B cell (primary cell): ENCODE results near the gene RNASET2. TPM values are rescaled to one million over a fixed set of nuclear protein-coding genes. Genes with fewer than 3 reads are reported as not detected.

ENCODE experiments used
- ATAC-seq: fragments of 200-7000 bp; cut with Tn5 transposase; one replicate; pipeline ENCODE4 v1.10.0; 2021; ENCODE audit warnings: low read depth, mild to moderate bottlenecking, moderate number of reproducible peaks, moderate library complexity
- CTCF ChIA-PET: fragments of 350-600 bp; sonication (Branson Sonifier 250); formaldehyde crosslinking; loops from one replicate; lab custom pipeline; 2021; ENCODE audit warnings: antibody characterized with exemption, inconsistent platforms; lab: Charles Lee
- POLR2A ChIA-PET: fragments of 350-600 bp; sonication (Branson Sonifier 250); formaldehyde crosslinking; loops from one replicate; lab custom pipeline; 2021; ENCODE audit warnings: antibody characterized with exemption; lab: Charles Lee
- DNase-seq: peaks from one replicate; pipeline ENCODE4 v3.0.0; 2013
- H2AFZ ChIP-seq: 2 replicates; pipeline ENCODE4 v1.6.1; 2012; ENCODE audit warnings: mild to moderate bottlenecking, low read depth, low read length; ENCODE audit not compliant: insufficient read depth, poor library complexity, severe bottlenecking
- H3K27ac ChIP-seq, 2 donors: 1 replicate in 1 of 2; 2 replicates in 1 of 2; pipeline ENCODE4 v1.5.1; 2012 to 2013; ENCODE audit warnings: low read length in 2 of 2, mild to moderate bottlenecking in 2 of 2, moderate library complexity in 1 of 2
- H3K27me3 ChIP-seq, 4 experiments: fragments of 200-600 bp in 1 of 4; sonication (generic) in 1 of 4; replicated peaks in 1 of 4; 1 replicate in 2 of 4; 2 replicates in 2 of 4; pipeline versions ENCODE4 v1.6.1 to v1.7.0; 2013 to 2016; ENCODE audit warnings: low read length in 3 of 4, mild to moderate bottlenecking in 2 of 4, mixed read lengths in 1 of 4, moderate library complexity in 1 of 4; ENCODE audit not compliant: insufficient read depth in 4 of 4, control insufficient read depth in 3 of 4; ENCODE audit errors: control extremely low read depth in 1 of 4
- H3K36me3 ChIP-seq, 2 experiments: replicated peaks in 1 of 2; 1 replicate in 1 of 2; 2 replicates in 1 of 2; pipeline versions ENCODE4 v1.6.1 to v1.7.1; 2013; ENCODE audit warnings: low read length in 1 of 2; ENCODE audit not compliant: insufficient read depth in 2 of 2, control insufficient read depth in 1 of 2; ENCODE audit errors: control extremely low read depth in 1 of 2, extremely low read depth in 1 of 2
- H3K4me1 ChIP-seq, 2 donors: fragments of 200-600 bp in 1 of 2; sonication (generic) in 1 of 2; 1 replicate in 1 of 2; 2 replicates in 1 of 2; pipeline versions ENCODE4 v1.5.1 to v1.6.1; 2013 to 2017; ENCODE audit warnings: low read length in 2 of 2; ENCODE audit not compliant: control insufficient read depth in 2 of 2, insufficient read depth in 2 of 2
- H3K4me2 ChIP-seq: replicated peaks from 2 replicates; pipeline ENCODE3; 2012; ENCODE audit warnings: mild to moderate bottlenecking, low read depth, low read length; ENCODE audit not compliant: poor library complexity, severe bottlenecking
- H3K4me3 ChIP-seq, 5 experiments: fragments of 200-600 bp in 1 of 5; sonication (generic) in 1 of 5; 1 replicate in 3 of 5; 2 replicates in 2 of 5; pipeline versions ENCODE4 v1.5.1 to v1.7.0; 2011 to 2016; ENCODE audit warnings: low read length in 4 of 5, mild to moderate bottlenecking in 4 of 5, low read depth in 2 of 5, control low read depth in 1 of 5, moderate library complexity in 1 of 5; ENCODE audit not compliant: insufficient read depth in 1 of 5; ENCODE audit errors: control extremely low read depth in 1 of 5, extremely low read depth in 1 of 5
- H3K79me2 ChIP-seq: fragments of 200-600 bp; sonication (generic); one replicate; pipeline ENCODE4 v1.6.0; 2016; ENCODE audit warnings: low read length; ENCODE audit not compliant: control insufficient read depth, insufficient read depth
- H3K9ac ChIP-seq: fragments of 200-600 bp; sonication (generic); 2 replicates; pipeline ENCODE4 v1.6.1; 2017; ENCODE audit warnings: mild to moderate bottlenecking, low read length, moderate library complexity
- H3K9me3 ChIP-seq, 3 donors: one replicate each; pipeline versions ENCODE4 v1.6.1 to v1.7.1; 2013; ENCODE audit warnings: low read length in 2 of 3; ENCODE audit not compliant: control insufficient read depth in 2 of 3, insufficient read depth in 1 of 3; ENCODE audit errors: control extremely low read depth in 1 of 3
- H4K20me1 ChIP-seq: 2 replicates; pipeline ENCODE4 v1.6.0; 2012; ENCODE audit warnings: mild to moderate bottlenecking, low read length; ENCODE audit not compliant: insufficient read depth, control insufficient read depth, poor library complexity, severe bottlenecking
- H3K27ac Mint-ChIP-seq: one replicate; pipeline ENCODE4 v1.8.0; 2021; ENCODE audit warnings: mixed read lengths
- H3K27me3 Mint-ChIP-seq: one replicate; pipeline ENCODE4 v1.8.0; 2021; ENCODE audit warnings: mixed read lengths
- H3K4me1 Mint-ChIP-seq: one replicate; pipeline ENCODE4 v1.8.0; 2021; ENCODE audit warnings: mixed read lengths
- H3K4me3 Mint-ChIP-seq: one replicate; pipeline ENCODE4 v1.8.0; 2021; ENCODE audit warnings: mixed read lengths
- H3K9me3 Mint-ChIP-seq: one replicate; pipeline ENCODE4 v1.8.0; 2022; ENCODE audit warnings: mixed read lengths; ENCODE audit not compliant: insufficient read depth
- EZH2 ChIP-seq: IDR thresholded peaks from 2 replicates; pipeline ENCODE4 v1.6.1; 2012; ENCODE audit warnings: borderline replicate concordance, low read depth, mild to moderate bottlenecking, moderate library complexity, low read length; ENCODE audit not compliant: insufficient read depth, poor library complexity, severe bottlenecking
- WGBS: methylation state at CpG from one replicate; pipeline ENCODE4 v1.1.5; 2013; ENCODE audit warnings: missing lambda C conversion rate; ENCODE audit not compliant: insufficient coverage; 5-methylcytosine and 5-hydroxymethylcytosine counted together
- intact Hi-C: fragments of 100-400 bp; cut with micrococcal nuclease; formaldehyde crosslinking; loops from one replicate; pipeline ENCODE4 v1.10.0; 2022
- polyA plus RNA-seq: library from polyadenylated mRNA; depleted of rRNA; stranded (reverse); fragments of >200 nt; gene quantifications from 2 replicates; pipeline ENCODE4 v1.2.3, GENCODE V29; 2012
- total RNA-seq, 2 donors: library from RNA; stranded (reverse); fragments of 120-200 nt in 1 of 2; gene quantifications; 1 replicate in 1 of 2; 2 replicates in 1 of 2; pipeline versions ENCODE4 v1.2.3 to v1.2.4, GENCODE V29; 2013 to 2022
- TF ChIP-seq, protein P1 (sequence below): fragments of 200-600 bp; IDR thresholded peaks from one replicate; pipeline ENCODE4 v1.8.0; 2022; ENCODE audit warnings: antibody characterized with exemption, mild to moderate bottlenecking

Gene RNASET2
- total and polyA plus RNA-seq, 2 donors (not counting 1 experiment from before 2014, with no cell fraction given) = 293 to 330 TPM

- no peaks in the 10 kb centered on the region for H3K9me3 Mint-ChIP-seq
- Histone ChIP-seq H3K27ac (peak overlapping the region; percentile 82 to 94), H3K4me3 (no peak overlapping the region), H3K4me1 (peaks cover 62 to 72% of the 10 kb centered on the region in 2 donors), H3K27me3 (no peaks in the 10 kb centered on the region), H3K4me2 (peak overlapping the region; percentile 88), H2AFZ (no peak overlapping the region), H4K20me1 (peaks cover 68% of the 10 kb centered on the region), H3K9ac (no peak overlapping the region), H3K79me2 (peaks cover 75% of the 10 kb centered on the region), H3K9me3 (peaks cover 0 to 4% (median 0%) of the 10 kb centered on the region in 3 donors), H3K36me3 (peaks cover 0 to 55% of the 10 kb centered on the region in 2 experiments)
- POLR2A ChIA-PET = no interaction called here
- peak overlapping the region; percentile 64 for H3K4me3 Mint-ChIP-seq
- ATAC-seq (no peak), DNase-seq (peak; percentile 30)
- CTCF ChIA-PET = interaction anchor here (1.1 to 4.8 kb wide), 6 partner anchors 20 to 188 kb away, joined by 3 to 61 read pairs (median 4); no protein-coding TSS in a partner anchor
- H3K4me1 Mint-ChIP-seq = peaks cover 62% of the 10 kb centered on the region
- TF ChIP-seq EZH2 = no peak
- TF ChIP-seq, protein P1, sequence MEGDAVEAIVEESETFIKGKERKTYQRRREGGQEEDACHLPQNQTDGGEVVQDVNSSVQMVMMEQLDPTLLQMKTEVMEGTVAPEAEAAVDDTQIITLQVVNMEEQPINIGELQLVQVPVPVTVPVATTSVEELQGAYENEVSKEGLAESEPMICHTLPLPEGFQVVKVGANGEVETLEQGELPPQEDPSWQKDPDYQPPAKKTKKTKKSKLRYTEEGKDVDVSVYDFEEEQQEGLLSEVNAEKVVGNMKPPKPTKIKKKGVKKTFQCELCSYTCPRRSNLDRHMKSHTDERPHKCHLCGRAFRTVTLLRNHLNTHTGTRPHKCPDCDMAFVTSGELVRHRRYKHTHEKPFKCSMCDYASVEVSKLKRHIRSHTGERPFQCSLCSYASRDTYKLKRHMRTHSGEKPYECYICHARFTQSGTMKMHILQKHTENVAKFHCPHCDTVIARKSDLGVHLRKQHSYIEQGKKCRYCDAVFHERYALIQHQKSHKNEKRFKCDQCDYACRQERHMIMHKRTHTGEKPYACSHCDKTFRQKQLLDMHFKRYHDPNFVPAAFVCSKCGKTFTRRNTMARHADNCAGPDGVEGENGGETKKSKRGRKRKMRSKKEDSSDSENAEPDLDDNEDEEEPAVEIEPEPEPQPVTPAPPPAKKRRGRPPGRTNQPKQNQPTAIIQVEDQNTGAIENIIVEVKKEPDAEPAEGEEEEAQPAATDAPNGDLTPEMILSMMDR = no peak
- H3K27ac Mint-ChIP-seq = peak overlapping the region; percentile 85
- 68% methylated on average over 10 of the region's 12 CpGs for WGBS
- no peaks in the 10 kb centered on the region for H3K27me3 Mint-ChIP-seq
- intact Hi-C loops = no loop called here
Observed at GRCh38 chr6:166952121-166952520, 4.2 kb downstream of the RNASET2 start.

DNA sequence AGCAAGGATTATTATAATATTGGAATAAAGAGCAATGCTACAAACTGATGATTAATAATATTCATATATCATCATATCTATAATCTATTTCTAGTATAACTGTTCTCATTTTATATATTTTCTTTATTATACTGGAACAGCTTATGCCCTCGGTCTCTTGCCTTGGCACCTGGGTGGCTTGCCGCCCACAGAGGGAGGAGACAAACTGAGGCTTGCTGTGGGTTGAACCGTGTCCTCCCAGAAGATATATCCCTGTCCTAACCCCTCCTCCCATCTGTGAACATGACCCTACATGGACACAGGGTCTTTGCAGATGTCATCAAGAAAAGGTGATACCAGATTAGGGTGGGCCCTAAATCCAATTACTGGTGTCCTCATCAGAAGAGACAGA lies 4.7 kb downstream of the RNASET2 start:
- Mint-ChIP-seq H3K4me1 (peaks cover 61% of the 10 kb centered on the region), H3K9me3 (no peaks in the 10 kb centered on the region), H3K27me3 (no peaks in the 10 kb centered on the region), H3K4me3 (peak overlapping the region; percentile 94), H3K27ac (peak overlapping the region; percentile 98)
- Histone ChIP-seq H3K4me2 (peak overlapping the region; percentile 88), H2AFZ (no peak overlapping the region), H3K27me3 (no peaks in the 10 kb centered on the region), H4K20me1 (peaks cover 72% of the 10 kb centered on the region), H3K4me3 (no peak overlapping the region), H3K27ac (peak overlapping the region; percentile 82 to 94), H3K9me3 (peaks cover 0 to 4% (median 0%) of the 10 kb centered on the region in 3 donors), H3K4me1 (peaks cover 62 to 69% of the 10 kb centered on the region in 2 donors), H3K79me2 (peaks cover 75% of the 10 kb centered on the region), H3K36me3 (peaks cover 0 to 59% of the 10 kb centered on the region in 2 experiments), H3K9ac (no peak overlapping the region)
- ATAC-seq (no peak), DNase-seq (no peak)
- intact Hi-C loops = loop anchor here (1.0 to 2.0 kb wide), 8 partner anchors 15 to 569 kb away; partner anchors contain the start of genes CEP43 and MPC1
- TF ChIP-seq, protein P1 = peak; percentile 40
- no peak for TF ChIP-seq EZH2
- CTCF ChIA-PET = interaction anchor here (1.1 to 4.8 kb wide), 6 partner anchors 20 to 189 kb away, joined by 3 to 61 read pairs (median 4); no protein-coding TSS in a partner anchor
- WGBS = 80% methylated on average over 1 of the region's 3 CpGs
- POLR2A ChIA-PET = interaction anchor here (0.7 to 2.1 kb wide), 4 partner anchors 8 to 172 kb away, joined by 3 to 11 read pairs (median 4); partner anchors contain the start of gene CEP43
